Myocyte (in vitro differentiated cells): ENCODE results near the gene PCNP. TPM values are rescaled to one million over a fixed set of nuclear protein-coding genes. Genes with fewer than 3 reads are reported as not detected.
"Not testable (repeated sequence)": the region's sequence is repeated elsewhere in the genome, so short reads cannot be mapped to it uniquely, and the experiment has no call there.

Experiments
- DNase-seq: peaks from one replicate; pipeline ENCODE4 v3.0.0-alpha.2; 2012; ENCODE audit warnings: low read depth
- polyA plus RNA-seq: library from polyadenylated mRNA; unstranded; fragments of >200 nt; gene quantifications from one replicate; pipeline ENCODE4 v1.2.1, GENCODE V29; 2012; ENCODE audit warnings: missing spikeins
- total RNA-seq: library from RNA; depleted of rRNA; stranded (reverse); fragments of >200 nt; gene quantifications from 2 replicates; pipeline ENCODE4 v1.2.3, GENCODE V29; 2014

The PCNP gene, protein sequence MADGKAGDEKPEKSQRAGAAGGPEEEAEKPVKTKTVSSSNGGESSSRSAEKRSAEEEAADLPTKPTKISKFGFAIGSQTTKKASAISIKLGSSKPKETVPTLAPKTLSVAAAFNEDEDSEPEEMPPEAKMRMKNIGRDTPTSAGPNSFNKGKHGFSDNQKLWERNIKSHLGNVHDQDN
- total RNA-seq, result 57.4 and 58.0 TPM in 2 replicates
- polyA plus RNA-seq, result 70.3 TPM

DNA sequence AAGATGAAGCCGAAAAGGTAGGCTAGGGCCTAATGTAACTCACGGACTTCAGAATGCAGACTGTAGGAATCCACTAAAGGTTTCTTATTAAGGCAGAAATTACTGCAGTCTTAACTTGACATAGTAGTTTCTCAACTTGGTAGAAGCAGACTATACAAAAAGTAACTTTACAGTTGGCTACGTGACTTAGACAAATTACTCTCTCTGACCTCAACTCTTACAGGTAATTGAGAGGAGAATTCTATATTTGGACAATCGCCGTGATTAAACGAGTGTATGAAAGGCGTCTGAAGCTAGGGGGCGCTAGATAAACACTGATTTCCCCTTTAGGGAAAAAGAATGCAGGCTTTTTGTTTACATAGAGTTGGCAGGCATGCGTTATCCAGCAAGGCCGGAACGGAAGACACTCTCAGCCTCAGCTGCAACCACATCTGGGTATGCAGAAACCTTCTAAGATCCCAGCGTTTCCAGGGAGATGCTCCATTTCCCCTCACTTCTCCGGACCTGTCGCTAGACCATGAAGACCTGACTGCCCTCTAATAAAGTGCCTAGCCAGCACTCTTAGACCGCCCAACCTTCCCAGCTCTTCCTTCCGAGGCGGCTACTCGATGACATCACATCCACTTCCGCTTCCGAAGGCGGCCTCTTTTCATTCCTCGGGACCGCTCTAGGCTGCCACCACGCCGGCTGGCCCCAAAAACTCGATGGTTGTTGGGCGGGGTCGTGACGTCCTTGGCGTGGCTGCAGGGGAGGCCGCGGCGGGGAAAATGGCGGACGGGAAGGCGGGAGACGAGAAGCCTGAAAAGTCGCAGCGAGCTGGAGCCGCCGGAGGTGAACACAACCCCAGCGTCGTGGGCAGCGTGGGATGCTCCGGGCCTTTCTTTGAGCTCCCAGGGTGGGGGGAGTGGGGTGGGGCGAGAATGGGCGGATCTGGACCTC is at the start of gene PCNP:
Gene PCNP (plus strand): TSS at position 732 of the 939 bp plus-strand sequence. CDS start 36 bp downstream, at position 768.
- peak; percentile 100 for DNase-seq

DNA sequence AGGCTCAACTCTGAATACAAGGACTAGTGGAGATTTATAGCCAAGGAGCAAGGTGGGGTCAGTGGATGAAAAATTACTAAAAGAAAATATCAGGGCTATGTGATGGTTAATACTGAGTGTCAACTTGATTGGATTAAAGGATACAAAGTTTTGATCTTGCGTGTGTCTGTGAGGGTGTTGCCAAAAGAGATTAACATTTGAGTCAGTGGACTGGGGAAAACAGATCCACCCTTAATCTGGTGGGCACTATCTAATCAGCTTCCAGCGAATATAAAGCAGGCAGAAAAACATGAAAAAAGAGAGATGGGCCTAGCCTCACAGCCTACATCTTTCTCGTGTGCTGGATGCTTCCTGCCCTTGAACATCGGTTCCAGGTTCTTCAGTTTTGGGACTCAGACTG is 46.5 kb upstream of the PCNP start:
- no peak for DNase-seq

DNA sequence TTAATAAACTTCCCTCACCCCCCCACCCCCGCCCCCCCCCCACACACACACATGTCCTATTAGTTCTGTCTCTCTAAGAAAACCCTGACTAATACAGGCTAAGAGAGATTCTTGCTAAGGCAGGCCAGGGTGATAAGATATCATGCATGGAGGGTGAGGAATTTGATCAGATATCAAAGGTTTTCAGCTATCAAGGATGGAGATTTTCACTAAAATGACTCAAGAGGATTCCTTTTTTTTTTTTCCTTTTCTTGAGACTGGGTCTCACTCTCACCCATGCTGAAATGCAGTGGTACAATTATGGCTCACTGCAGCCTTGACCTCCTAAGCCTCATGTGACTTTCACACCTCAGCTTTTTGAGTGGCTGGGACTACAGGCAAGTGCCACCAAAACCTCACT is 46.1 kb upstream of the PCNP start:
- DNase-seq, result no peak

DNA sequence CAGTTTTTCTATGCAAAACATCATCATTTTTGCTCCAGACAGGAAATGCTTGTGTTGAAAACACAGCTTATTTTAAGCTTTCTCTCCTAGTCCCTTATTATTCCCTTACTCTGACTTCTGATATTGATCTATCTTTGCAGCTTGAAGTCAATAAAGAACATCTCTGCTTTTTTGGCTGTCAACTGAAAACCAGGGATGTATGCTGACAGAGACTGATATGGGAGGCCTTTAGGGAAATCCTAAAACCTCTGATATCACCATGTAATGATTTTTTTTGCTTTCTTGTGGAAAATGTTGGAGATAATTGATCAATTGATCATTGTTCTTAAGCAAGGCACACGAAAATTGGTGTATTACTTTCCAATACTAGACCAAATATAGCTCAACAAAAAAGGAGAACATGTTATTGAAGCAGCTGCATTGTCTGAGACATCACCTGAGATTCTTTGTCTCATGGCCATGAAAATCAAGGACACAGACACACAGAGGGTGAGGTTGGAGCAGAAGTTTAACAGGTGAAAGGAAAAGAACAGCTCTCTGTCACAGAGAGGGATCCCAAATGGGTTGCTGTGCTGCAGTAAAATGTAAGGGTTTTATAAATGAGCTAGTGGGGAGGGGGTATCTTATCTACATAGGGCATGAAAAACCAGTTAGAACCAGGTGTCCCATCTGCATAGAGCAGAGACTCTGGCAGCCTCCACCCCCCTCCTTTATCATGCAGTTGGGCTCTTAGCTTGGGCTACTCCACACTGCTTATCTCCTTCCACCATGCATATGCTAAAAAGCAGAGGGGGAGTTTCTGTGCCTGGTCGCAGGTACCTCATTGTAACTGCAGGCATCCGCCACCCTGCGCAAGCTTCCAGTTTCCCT is 43.9 kb upstream of the PCNP start:
- DNase-seq, result no peak

DNA sequence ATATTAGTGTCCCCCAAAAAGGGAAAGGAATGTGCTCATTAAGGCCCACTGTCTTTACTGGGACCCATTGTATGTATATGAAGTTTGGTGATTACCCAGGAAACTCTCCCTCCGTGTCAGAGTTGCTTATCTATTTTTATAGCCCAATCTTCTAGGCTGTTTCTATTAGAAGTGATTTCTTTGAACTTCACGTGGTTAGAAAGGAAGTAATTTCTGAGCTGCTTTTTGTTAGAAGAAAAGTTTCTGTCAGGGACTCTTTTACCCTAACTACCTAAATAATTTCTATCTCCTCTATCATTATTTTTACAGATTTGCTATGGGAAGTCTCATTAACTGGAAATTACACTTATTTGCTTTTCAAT is 43.3 kb upstream of the PCNP start:
- DNase-seq, result no peak

DNA sequence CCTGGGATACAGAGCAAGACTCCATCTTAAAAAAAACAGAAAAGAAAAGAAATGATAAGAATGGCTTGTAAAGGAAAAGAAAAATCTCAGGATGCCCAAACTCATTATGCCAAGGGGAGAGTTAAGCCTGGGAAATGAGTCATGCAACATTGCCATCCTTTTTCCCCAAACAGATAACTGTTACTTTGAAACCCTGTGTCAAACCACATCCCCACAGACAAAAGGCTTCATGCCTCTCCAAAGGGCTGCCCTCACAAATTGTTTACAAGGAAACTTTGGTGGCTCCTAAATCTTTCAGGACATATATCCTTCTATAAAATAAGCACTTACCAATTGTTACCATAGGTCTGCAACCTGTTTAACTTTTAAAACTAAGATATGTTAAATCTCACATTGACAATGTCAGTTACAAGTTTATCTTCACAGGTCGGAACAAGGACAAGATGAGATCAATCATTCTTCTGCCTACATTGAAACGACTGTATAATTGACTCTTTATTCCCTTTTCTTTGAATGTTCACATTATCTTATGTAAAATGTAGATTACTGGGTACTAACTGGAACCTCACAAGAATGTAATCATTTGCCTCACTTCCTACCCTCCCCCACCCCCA is 42.4 kb upstream of the PCNP start:
- DNase-seq, result peak; percentile 28

DNA sequence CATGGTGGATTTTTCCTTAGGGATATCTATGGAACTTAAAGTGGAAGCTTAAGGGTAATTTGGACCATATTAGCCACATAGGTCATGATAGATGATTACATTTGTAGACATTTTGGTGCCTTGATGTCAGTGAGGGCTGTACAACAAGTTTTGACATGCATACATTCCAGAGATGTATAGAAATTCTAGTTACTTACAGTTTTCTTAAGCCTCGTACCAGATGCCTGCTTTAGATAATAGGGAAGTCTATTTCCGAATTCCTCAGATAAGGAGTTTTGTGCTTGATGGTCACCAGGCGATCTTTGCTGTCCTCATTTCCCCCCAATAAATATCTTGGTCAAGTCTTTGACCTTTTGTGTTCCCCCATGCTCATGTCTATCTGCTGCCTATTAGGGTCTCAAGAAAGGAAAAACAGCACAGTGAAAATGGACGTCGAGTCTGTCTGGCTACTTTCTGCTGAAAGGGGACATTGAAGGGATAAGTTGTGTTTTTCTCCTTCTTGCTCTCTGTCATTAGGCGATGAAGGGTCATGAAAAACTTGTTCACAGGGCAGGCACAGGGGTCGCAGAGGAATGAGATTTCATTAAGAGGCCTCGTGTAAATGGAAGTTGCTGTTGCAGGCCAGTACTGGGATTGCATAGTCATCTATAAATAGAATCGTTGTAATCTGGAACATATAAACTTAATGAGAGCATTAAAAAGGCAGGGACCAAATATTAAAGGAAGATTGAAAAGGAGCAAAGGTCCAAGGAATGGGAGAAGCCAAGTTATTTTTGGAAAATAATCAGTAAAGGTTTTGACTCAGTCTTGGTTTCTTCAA is 41.0 kb upstream of the PCNP start:
- DNase-seq, result peak; percentile 20

DNA sequence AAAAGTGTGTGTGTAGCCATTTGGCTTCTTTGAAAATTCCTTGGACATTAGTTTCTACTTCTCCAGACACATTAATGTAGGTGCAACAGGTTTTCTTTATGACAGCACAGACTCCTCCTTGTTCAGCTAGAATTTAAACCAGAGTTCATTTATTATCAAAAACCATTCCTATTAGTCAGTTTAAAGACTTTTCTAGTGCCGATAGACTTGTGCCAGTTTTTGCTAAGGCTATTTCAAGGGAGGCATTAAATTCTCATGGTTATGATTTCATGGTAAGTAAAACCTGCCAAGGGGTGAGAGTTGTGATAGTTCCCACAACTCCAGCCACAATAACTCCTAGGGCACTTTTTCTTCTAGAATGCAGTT is 40.4 kb upstream of the PCNP start:
- no peak for DNase-seq

DNA sequence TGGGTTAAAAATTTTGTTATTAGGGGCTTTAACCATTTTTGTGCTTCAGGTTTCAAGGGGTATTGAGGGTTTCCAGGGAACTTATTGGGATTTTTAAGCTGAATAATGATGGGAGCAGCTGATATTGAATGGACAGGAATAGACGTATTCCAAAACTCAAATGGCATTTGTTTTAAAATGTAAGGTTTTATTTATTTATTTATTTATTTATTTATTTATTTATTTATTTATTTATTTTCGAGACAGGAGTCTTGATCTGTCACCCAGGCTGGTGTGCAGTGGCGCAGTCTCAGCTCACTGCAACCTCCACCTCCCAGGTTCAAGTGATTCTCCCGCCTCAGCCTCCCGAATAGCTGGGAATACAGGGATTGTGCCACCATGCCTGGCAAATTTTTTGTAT is 38.8 kb upstream of the PCNP start:
- no peak for DNase-seq

DNA sequence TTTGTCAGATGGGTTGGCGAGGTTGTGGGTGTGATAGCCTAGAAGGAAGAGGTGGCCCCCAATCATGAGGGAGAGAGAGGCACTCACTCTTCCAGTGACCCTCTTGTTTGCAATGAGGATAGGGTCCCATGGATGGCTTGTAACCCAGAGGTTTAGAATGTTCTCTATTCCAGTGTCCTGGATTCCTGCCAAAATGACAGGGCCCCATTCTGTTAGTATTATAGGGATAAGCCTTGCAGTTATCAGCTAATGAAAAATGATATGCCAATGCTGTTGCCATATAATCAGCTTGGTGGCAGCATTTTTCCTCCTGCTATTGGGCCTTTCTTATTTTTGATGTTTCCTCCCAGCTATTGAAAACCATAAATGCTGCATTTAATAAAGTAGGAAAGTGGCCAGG is 37.7 kb upstream of the PCNP start:
- no peak for DNase-seq

DNA sequence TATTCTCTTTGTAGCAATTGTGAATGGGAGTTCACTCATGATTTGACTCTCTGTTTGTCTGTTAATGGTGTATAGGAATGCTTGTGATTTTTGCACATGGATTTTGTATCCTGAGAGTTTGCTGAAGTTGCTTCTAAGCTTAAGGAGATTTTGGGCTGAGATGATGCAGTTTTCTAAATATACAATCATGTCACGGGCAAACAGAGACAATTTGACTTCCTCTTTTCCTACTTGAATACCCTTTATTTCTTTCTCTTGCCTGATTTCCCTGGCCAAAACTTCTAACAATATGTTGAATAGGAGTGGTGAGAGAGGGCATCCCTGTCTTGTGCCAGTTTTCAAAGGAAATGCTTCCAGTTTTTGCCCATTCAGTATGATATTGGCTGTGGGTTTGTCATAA is 37.0 kb upstream of the PCNP start:
- DNase-seq, result not testable (repeated sequence)

DNA sequence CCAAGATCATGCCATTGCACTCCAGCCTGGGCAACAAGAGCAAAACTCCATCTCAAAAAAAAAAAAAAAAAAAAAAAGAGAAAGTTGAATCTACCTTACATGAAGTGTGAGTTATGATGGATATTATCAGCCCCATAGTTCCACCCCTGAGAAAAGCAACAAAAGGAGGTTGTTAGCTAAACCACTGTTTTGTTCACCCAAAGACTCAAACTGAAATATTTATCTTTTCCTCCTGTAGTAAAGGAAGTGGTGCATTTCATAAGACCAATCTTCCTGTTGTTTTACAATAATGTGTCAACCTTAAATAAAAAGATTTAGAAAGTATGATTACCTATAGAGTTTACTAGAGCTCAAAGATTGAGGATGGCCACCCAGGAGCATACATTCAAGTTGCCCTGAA is 31.0 kb upstream of the PCNP start:
- DNase-seq, result no peak

DNA sequence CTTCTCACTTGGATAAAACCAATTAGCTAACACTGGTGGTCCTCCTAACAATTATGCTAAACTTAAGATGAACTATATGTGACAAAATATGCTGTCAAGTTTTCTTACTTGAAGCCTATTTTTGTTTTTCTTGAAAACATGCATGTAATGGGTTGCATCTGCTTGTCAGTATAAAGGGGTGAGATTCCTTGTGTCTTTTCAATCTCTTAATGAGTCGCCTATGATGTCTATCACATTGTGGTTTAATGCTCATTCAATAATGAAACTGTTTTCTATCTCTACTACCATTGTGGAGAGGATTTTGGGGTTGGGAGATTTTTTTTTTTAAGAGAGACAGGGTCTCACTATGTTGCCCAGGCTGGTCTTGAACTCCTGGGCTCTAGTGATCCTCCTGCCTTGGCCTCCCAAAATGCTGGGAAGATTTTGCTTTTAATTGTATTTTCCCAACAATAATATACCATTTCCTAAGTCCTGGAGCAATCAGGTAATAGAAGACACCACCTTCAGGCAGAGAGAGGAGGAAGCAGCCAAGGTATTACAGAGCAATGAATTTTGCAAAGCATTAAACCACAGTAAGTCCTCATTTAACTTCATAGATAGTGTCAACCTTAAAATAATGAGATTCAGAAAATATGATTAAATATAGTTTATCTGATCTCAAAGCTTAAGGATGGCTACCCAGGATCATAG is 29.7 kb upstream of the PCNP start:
- DNase-seq, result no peak

DNA sequence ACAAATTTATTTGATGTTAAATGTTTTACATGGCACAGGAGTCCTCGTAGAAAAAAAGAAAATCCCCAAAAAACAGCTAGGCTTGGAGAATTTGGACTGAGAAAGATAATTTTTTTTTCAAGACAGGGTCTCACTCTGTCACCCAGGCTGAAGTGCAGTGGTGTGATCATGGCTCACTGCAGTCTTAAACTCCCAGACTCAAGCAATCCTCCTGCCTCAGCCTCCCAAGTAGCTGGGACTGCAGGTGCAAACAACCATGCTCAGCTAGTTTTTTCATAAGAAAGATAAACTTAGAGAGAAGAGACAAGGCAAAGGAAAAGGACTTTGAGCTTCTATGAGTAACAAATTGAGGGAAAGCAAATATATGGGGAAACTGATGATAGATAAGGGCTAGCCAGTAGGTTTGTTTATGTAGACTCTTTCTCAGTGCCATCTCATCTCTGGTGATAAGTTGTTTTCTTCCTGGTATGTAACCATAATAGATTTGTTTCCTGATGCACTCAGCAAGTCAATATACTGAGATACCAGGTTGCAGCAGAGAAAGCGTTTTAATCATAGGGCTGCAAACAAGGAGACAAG is 25.4 kb upstream of the PCNP start:
- DNase-seq, result no peak

DNA sequence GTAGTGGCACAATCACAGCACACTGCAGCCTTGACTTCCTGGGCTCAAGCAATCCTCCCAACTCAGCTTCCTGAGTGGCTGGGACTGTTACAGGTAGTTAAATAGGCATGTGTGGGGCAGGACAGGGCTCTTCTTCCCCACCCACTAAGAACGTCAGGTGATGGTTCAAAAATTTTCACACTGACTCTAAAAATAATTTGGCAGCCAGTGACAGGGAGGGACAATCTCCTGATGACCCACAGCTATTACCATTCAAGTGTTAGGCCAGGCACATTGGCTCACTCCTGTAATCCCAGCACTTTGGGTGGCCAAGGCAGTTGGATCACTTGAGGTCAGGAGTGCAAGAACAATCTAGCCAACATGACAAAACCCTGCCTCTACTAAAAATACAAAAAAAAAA is 24.5 kb upstream of the PCNP start:
- DNase-seq, result no peak

DNA sequence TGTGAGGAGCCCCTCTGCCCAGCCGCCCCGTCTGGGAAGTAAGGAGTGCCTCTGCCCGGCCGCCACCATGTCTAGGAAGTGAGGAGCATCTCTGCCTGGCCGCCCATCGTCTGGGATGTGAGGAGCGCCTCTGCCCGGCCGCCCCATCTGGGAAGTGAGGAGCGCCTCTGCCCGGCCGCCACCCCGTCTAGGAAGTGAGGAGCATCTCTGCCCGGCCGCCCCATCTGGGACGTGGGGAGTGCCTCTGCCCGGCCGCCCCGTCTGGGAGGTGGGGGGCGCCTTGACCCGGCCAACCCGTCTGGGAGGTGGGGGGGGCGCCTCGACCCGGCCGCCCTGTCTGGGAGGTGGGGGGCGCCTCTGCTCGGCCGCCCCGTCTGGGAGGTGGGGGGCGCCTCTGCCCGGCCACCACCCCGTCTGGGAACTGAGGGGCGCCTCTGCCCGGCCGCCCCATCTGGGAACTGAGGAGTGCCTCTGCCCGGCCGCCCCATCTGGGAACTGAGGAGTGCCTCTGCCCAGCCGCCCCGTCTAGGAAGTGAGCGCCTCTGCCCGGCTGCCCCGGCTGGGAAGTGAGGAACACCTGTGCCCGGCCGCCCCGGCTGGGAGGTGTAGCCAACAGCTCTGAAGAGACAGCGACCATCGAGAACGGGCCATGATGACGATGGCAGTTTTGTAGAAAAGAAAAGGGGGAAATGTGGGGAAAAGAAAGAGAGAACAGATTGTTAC is 22.5 kb upstream of the PCNP start:
- not testable (repeated sequence) for DNase-seq

DNA sequence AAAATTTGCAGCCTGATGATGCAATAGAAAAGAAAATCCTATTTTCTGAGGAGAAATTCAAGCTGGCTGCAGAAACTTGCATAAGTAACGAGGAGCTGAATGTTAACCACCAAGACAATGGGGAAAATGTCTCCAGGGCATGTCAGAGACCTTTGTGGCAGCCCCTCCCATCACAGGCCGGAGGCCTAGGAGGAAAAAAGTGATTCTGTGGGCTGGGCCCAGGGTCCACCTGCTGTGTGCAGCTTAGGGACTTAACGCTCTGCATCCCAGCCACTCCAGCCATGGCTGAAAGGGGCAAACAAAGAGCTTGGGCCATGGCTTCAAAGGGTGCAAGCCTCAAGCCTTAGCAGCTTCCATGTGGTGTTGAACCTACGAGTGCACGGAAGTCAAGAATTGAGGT is 20.6 kb upstream of the PCNP start:
- not testable (repeated sequence) for DNase-seq

DNA sequence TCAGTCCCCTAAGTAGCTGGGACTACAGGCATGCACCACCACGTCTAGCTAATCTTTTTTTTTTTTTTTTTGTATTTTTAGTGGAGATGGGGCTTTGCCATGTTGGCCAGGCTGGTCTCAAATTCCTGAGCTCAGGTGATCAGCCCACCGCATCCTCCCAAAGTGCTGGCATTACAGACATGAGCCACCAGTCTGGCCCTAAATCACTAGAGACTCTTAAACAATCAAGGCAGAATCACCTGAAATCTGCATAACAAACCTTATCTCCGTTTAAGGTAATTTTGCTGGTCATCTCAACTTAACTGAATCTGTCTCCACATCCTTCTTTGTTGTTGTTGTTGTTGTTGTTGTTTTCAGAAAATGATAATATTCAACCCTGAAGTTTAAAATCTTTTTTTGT is 17.9 kb upstream of the PCNP start:
- no peak for DNase-seq
